Fibroblast of upper back skin (primary cell): ENCODE results near the gene DLGAP1.

Experiments used
- DNase-seq: peaks from one replicate; pipeline ENCODE4 v3.0.0-alpha.2; 2013

DLGAP1 gene

GRCh38 chr18:4284528-4284927 lies 170.6 kb downstream of the DLGAP1 start:
- no peak for DNase-seq

DNA sequence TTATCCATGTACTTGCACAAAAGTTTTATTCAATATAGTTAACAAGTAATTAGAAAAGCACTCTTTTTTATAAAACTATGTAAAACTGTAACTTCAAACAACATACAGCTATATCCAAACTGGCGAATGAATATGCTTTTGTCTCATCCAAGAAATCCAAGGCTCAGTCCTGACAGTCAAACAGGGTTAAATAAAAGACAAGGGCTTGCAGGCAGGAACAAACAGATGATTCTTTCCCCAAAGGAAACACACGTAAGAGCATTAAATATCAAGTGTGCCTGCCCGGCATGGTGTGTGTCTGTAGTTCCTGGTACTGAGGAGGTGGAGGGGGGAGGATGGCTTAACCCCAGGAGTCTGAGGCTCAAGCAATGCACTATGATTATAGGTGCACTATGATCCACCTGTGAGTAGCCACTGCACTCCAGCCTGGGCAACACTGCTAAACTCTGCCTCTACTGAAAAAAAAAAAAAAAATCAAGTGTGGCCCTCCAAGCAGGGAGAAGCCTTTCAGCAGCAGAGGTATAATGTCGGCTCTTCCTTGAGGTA lies 171.3 kb downstream of the DLGAP1 start:
- DNase-seq: no peak

DNA sequence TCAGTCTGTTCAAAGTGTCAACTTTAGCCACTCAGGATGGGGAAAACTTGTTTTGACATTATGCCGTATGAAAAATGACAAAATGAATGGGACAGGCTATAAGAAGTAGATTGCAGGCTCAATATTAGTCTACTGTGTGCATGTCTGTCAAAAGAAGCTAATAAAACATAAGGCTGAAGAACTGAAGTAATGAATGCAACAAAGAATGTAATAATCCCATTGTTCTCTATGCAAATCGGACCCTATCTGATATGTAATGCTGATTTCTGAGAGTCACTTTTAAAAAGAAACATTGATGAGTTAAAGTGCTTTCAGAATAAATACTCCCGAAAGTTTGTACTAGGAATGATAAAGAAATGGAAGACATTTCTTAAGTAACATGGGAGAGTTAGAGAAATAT lies 172.2 kb downstream of the DLGAP1 start:
- no peak for DNase-seq

DNA sequence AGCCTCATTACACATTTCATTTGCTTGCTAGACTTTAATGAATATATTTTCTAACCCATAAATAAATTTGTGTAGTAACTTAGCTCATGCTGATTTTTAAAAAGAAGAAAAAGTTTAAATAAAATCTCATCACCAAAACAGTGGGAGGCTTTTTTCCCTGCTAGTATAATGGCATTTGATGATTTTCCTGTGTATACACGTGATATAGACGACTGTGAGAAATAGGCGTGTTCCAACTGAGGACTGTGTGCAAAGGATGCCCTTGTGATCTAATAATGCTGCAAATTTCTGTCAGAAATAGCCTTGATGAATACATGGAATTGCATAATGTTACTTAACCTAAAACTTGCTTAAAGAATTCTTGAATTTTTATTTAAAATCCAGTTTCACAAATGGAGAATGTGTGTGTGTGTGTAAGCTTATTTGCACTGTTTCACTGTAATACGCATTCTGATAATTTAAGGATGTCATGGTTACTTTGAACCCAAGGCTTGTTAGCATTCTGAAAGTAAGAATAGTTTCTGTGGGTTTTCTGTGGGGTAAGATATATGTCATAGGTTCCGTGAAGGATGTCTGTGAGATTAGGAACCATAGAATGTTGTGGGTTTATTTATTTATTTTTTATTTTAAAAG lies 178.0 kb downstream of the DLGAP1 start:
- DNase-seq: no peak

GRCh38 chr18:4271952-4272351 lies 183.2 kb downstream of the DLGAP1 start:
- no peak for DNase-seq

DNA sequence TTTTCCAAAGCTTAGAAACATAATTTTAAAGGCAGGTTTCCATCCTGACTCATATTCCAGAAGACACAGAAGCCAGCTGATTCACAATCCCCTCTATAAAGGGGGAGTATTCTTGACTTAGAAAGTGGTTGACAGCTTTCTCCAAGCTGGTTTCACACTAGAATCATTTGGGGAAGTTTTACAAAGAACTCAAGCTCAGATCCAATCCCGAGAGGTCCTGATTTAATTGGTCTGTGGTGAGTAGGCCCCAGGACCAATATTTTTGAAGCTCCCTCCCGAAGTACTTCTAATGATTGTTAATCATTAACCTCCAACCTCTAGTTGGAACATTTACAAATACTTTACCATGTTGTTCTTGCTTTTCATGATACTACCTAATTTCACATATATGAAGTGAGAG lies 184.1 kb downstream of the DLGAP1 start:
- DNase-seq: no peak

DNA sequence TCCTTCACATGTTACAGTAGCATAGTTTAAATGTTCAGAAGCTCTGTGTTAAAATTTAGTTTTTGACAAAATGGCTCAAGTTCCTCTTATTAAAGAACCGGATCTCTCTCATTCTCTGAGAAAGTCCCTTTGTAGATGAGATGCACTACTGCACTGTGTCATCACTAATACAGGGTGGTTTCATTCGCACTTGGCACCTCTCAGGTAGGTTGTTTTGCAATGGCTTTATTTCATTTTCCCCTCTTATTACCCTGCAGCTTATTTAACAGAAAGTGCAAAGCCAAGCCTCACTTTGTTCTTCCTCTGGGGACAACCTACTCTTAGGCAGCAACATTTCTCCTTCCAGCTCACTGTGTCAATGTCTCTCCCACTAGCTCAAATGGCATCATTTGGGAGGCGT lies 185.1 kb downstream of the DLGAP1 start:
- DNase-seq: no peak

GRCh38 chr18:4267641-4268040 lies 187.5 kb downstream of the DLGAP1 start:
- no peak for DNase-seq

DNA sequence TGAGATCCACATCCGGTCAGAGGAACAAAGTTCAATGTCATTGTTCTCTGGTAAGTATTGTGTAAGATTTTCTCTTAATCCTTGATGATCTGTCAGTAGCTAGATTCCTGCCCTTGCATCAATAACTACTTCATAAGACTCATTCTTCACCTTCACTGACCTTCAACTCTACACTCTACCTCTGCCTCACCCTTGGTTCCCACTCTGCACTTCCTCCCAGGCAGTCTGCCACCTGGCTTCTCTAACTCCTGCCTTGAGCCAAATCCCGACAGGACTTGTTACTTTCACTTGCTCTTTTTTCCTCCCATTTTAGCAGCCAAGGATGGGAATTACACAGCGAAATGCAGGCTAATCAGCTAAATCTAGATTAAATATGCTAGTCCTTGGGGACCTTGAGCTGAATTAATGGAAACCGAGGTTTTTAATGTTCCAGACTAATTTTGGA lies 190.7 kb downstream of the DLGAP1 start:
- no peak for DNase-seq

- no peak for DNase-seq
These were observed 195.0 kb downstream of the DLGAP1 start for GRCh38 chr18:4260107-4260506.

DNA sequence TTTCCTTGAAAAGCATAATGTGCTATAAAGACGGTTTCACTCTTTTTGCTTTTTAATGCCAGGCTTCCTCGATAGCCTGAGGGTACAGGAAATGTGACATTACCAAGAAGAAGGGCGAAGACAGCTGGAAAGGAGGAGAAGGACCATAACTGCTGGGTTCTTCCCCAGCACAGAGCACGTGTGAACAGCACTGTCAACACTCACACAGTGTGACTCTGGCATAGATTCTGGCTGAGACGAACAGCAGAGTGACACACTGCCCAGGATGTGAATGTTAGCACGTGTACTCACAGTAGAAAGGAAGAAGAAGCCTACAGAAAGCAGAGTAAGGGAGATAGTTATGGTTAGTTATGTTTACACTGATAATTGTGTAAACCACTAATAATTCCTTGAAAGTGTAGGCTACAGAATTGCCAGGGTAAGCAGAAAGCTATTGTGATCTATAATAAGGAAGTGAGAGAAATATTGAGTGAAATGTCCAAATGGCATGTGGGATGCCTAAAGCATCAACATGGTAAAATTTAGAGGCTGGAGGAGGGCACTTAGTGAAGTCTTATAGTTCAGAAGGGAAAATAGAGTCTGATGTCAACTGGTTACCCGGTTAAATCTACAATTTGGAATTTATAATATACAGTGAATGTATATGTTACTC lies 198.2 kb downstream of the DLGAP1 start:
- DNase-seq: no peak

DNA sequence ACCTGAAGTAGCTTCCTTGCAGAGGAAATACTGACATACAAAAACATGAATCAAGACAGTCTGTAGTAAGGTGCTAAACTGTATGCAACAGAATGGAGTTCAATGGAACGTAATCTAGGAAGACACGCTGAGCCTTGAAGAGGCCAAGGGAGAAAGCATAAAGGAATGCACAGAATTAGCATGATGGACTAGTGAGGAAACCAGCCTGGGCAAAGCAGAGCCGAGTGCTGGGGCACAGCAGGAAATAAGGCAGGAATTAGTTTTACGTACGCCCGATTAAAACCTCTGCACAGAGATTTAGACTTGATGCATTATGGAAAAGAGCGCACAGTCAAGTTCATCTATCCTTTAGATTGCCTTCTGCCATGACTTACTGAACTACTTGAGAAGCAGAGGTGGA lies 200.3 kb downstream of the DLGAP1 start:
- no peak for DNase-seq

- no peak for DNase-seq
These were observed 202.3 kb downstream of the DLGAP1 start for GRCh38 chr18:4252829-4253228.

- DNase-seq: no peak
These were observed 203.2 kb downstream of the DLGAP1 start for GRCh38 chr18:4251873-4252272.

GRCh38 chr18:4251206-4251605 lies 203.9 kb downstream of the DLGAP1 start:
- no peak for DNase-seq

GRCh38 chr18:4250141-4250540 lies 205.0 kb downstream of the DLGAP1 start:
- DNase-seq: no peak

DNA sequence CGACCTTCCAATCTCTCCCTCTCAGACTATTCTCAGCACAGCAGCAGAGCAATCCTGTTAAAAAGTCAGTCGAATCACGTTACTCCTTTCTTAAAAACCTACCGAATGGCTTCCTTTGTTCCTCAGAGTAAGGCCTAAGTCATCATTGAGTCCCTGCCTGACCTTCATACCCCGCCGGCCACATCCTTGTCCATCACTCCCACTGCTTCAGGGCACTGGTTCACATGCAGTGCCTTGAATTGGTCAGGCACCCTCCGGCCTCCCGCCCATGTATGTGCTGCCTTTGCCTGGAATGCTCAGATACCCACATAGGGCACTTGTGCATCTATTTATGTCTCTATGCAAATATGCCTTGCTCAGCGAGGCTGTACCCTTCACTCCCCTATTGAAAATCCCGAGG lies 206.4 kb downstream of the DLGAP1 start:
- no peak for DNase-seq

GRCh38 chr18:4246374-4246773 lies 208.7 kb downstream of the DLGAP1 start:
- DNase-seq: no peak

- no peak for DNase-seq
These were observed 209.7 kb downstream of the DLGAP1 start for GRCh38 chr18:4245456-4245855.

GRCh38 chr18:4242431-4243161 lies 212.5 kb downstream of the DLGAP1 start:
- DNase-seq: no peak

DNA sequence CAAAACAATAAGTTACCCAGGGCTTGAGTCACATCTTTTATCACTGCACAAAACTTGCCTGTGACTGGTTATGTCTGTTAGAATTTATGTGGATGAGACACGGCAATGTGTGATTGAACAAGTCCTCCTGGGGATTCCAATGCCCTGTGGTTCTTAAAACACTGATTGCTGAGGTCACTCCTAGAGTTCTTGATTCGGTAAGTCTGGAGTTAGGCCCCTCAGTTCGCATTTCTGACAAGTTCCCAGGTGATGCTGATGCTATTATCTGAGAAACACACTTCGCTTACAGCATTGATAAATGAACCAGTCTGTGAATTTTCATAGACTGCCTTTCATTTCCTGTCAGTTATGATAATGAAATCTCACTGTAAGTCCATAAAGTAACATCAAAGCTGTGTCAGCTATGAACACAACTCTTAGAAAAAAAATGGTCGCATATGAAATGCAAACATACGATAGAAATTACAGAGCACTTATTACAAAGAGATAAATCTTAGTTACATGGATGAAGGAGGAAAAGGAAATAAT lies 214.0 kb downstream of the DLGAP1 start:
- DNase-seq: peak; percentile 7

GRCh38 chr18:4238966-4239365 lies 216.1 kb downstream of the DLGAP1 start:
- DNase-seq: no peak

DNA sequence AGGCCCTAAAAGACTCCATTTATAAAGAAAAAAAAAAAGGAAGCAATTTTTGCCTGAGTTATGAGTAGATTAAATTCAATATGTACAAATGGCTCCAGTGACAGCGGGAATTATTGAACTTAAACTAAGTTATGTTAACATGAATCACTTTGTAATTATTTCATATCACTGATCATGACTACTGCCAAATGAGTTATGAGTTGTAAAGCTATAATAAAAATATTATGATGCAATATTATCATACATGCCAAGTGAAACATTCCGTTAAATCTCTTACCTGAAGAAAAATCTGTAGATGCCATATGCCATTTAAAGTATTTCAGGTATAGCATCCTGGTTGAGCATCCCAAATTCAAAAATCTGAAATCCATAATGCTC lies 217.5 kb downstream of the DLGAP1 start:
- DNase-seq: no peak
